ENCODE results near the gene SNF8. TPM values are rescaled to one million over a fixed set of nuclear protein-coding genes. Genes with fewer than 3 reads are reported as not detected.

Gene SNF8, protein sequence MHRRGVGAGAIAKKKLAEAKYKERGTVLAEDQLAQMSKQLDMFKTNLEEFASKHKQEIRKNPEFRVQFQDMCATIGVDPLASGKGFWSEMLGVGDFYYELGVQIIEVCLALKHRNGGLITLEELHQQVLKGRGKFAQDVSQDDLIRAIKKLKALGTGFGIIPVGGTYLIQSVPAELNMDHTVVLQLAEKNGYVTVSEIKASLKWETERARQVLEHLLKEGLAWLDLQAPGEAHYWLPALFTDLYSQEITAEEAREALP
- 100 to 1,000 TPM in 3 of 4 donors, 10 to 100 TPM in 1; 88.9 to 109 (median 106) TPM for polyA plus RNA-seq (ENCODE audit: insufficient read length in 4 of 4)

DNA sequence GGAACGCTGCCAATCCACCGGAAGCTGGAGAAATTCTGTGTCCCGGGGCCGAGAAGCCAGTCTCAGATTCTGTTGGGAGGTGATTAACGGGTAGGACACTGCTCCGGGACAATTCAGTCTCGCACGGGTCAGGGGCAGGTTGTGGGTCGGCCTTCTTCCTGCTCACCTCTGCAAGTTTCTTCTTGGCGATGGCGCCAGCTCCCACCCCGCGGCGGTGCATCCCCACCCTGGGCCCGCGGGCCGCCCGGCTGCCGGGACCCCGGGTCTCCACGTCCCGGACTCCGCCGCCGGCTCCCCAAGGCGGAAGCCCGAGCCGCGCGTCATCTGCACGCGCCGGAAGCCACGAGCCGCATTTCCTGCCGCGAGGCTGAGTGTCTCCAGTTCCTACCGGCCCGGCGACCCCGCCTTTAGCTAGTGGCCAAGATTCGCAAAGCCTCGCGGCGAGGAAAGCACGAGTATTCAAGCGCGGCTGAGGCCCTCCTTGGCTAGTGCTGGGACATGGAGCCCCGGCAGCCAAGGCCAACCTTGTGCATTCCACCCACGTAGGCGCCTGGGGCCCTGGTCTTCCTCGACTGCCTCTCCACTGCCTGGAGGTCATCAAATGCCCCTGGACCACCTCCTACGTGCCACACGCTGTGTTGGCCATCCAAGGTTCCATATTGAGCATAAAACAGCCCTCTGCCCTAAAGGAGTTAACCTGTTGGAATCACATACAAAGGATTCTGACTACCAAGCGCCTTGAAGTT, at the start of gene SNF8:
Gene SNF8 (minus strand): TSS at position 328 of the 746 bp plus-strand sequence. CDS start 108 bp downstream, at position 220.
- DNase-seq (ENCODE audit: low read depth in 4 of 4, low spot score in 2 of 4) = peak; percentile 62 to 87 (median 80)

DNA sequence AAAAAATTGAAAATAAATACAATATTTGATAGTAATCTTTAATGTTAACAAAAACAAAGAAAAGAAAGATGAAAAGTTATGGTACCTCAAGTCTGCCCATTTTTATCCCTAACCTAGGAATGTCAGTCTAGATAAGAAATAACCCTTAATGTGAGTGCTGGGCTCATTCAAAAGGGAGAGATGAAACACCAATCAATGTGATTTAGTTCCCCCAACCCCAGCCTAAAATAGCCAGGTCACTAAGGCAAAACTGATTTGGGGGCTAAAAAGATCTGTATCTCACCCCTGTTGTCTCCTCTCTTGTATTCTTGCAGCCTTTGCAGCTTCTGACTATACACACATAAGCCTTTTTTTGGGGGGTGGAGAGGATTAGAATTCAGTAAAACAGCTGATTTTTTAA, 49.3 kb upstream of the SNF8 start:
- no peak for DNase-seq (ENCODE audit: low read depth in 4 of 4, low spot score in 2 of 4)

DNA sequence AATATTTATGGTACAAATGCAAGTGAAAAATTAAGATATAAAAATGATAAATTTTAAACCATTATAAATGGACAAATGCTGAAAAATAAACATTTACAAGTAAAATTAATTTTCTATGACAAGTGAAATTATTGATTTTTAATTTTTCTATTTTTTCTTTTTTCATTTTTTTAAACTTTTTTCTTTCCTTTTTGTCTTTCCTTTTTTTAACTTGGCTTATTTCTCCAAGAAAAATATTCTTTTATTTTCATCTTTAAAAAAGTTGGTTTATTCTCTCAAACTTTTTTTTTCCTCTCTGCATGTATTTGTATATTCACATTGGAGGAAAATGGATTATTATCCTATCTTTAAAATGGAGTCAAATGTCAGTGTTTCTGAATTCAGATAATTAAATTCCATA, 48.7 kb upstream of the SNF8 start:
- DNase-seq (ENCODE audit: low read depth in 4 of 4, low spot score in 2 of 4) = no peak

DNA sequence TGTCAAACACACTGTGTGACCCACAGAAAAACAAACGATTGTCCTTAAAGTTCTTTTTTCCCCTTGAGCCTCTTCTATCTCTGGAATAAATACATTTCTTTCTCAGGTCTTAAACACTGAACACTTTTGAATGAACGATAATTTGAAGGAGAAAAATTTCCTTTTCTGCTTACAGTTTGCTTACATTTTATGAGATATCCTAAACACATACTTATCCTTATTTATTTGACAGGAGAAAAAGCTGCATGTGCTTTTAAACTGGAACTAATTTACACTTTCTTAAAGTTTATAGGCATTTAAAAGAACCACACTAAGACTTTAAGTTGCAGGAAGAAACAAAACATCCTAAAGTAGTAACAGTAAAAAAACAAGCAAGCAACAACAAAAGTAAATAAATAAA, 47.8 kb upstream of the SNF8 start:
- no peak for DNase-seq (ENCODE audit: low read depth in 4 of 4, low spot score in 2 of 4)

DNA sequence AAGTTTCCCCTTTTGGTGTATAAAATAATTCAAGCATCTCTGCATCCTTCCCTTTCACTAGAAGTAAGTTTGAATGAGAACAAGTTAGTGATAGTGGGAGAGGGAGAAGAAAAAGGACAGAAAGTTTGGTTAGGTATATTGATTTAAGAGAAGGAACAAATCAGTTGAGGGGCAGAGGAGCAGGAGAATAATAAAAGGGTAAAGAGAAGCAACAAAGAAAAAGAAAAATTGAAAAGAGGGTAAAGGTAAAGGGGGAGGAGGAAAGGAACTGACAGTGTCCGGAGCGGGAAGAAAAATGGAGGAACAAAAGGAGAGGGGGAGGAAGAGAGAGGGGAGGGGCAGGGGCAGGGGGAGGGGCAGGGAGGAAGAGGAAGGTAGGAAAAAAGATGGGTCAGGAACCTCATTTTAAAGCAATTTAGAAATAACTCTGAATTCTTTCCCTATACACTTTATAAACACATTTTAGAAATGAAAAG, 46.3 kb upstream of the SNF8 start:
- DNase-seq (ENCODE audit: low read depth in 4 of 4, low spot score in 2 of 4) = no peak

DNA sequence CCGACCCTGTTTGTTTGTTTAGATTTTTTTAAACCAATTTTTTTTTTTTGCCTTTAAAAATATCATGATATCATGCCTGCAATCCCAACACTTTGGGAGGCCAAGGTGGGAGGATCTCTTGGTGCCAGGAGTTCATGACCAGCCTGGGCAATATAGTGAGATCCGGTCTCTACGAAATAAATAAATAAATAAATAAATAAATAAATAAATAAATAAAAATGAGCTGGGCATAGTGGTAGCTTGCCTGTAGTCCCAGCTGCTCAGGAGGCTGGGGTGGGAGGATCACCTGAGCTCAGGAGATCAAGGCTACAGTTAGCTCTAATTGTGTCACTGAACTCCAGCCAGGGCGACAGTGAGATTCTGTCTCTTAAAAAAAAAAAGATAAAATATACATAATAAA, 44.5 kb upstream of the SNF8 start:
- no peak for DNase-seq (ENCODE audit: low read depth in 4 of 4, low spot score in 2 of 4)

DNA sequence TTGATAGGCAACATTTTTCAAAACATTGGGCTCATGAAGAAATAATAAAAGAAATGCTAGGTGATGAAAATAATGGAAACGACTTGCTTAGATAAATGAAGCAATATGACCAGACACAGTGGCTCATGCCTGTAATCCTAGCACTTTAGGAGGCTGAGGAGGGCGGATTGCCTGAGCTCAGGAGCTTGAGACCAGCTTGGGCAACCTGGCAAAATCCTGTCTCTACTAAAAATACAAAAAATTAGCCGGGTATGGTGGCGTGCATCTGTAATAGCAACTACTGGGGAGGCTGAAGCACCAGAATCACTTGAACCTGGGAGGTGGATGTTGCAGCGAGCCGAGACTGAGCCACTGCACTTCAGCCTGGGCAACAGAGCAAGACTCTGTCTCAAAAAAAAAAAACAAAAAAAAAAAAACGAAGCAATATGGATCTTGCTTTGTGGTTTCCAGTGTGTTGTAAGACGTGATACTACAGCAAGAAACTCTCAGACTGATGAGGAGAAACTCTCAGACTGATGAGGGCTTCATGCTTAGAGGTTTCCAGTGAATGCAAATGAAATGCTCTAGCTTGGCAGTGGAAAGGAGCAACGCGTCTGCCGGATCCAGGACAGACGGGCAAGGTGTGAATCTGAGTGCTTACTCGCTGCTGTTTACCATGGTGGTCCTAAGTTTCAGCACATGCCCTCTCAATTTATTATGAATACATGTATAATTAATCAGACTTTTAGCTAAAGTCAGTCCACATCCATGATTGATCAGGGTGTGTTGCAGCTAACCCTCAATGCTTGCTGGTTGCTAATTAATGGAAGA, 41.0 kb upstream of the SNF8 start:
- DNase-seq (ENCODE audit: low read depth in 4 of 4, low spot score in 2 of 4) = no peak

DNA sequence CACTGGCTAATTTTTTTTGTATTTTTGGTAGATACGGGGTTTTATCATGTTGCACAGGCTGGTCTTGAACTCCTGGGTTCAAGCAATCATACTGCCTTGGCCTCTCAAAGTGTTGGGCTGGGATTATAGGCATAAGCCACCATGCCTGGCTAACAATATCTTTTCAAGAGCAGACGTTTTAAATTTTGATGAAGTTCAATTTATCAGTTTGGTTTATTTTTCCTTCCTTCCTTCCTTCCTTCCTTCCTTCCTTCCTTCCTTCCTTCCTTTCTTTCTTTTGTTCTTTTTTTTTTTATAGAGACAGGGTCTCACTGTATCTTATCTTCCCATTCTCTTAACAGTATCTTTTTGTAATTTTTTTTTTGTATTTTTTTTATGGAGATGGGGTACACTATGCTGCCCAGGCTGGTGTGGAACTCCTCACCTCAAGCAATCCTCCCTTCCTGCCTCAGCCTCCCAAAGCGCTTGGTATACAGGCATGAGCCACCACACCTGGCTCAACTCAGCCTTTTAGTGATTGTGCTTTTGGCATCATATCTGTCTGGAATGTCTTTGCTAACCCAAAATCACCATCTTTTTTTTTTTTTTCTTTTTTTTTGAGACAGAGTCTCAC, 37.4 kb upstream of the SNF8 start:
- no peak for DNase-seq (ENCODE audit: low read depth in 4 of 4, low spot score in 2 of 4)

DNA sequence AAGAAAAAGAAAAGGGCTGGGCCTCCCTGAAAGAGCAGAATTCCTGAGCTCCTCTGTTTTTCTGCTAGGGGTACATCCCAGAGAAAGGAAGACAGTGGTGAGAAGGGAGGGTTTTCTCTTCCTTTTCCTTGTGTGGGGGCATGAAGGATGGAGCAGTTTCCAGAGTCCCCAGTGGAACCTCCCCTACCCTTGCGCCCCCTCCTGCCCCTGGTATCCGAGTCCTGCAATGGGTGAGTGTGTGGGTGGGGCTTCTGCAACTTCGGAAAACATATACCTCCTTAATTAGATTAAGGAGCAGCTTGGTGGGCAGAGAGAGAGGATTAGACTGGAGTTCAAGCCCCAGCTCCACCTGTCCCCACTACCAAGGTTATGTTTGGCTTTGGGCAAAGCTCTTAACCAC, 29.2 kb upstream of the SNF8 start:
- DNase-seq (ENCODE audit: low read depth in 4 of 4, low spot score in 2 of 4) = no peak

DNA sequence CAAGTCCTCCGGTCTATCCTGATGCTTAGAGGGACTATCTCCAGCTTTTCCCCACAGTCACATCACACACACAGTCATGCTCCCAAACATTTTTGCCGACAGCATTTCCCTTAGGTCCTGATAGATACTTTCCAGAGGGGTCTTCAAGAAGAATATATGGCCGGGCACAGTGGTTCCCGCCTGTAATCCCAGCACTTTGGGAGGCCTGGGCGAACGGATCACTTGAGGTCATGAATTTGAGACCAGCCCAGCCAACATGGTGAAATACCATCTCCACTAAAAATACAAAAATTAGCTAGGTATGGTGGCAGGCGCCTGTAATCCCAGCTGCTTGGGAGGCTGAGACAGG, 28.1 kb upstream of the SNF8 start:
- no peak for DNase-seq (ENCODE audit: low read depth in 4 of 4, low spot score in 2 of 4)

DNA sequence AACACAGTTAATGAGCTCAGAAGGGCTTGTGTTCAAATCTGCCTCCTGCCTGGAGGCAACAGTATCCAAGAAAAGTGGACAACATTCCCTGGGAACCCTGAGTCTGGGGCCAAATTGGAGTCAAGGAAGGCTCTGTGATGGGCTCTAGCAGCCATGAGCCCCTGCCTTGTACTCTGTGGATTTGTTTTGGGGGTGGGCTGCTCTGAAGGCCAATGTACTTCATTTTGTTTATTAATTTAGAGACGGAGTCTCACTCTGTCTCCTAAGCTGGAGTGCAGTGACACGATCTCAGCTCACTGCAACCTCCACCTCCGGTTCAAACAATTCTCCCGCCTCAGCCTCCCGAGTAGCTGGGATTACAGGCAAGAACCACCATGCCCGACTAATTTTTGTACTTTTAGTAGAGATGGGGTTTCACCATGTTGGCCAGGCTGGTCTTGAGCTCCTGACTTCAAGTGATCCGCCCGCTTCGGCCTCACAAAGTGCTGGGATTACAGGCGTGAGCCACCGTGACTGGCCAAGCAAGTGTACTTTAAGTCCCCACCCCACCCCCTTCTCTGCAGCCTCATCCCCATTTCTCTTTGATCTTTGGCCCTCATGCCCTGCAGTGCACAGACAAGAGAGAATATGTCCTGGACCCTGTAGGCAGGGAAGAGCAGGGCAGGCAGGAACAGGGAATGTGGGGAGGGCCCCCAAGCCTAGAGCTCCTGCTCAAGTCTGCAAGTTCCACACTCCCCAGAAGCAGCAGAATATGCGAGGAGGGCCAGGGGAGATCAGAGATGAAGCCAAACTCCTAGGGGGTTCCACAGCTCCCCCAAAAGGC, 26.4 kb upstream of the SNF8 start:
- DNase-seq (ENCODE audit: low read depth in 4 of 4, low spot score in 2 of 4) = no peak

DNA sequence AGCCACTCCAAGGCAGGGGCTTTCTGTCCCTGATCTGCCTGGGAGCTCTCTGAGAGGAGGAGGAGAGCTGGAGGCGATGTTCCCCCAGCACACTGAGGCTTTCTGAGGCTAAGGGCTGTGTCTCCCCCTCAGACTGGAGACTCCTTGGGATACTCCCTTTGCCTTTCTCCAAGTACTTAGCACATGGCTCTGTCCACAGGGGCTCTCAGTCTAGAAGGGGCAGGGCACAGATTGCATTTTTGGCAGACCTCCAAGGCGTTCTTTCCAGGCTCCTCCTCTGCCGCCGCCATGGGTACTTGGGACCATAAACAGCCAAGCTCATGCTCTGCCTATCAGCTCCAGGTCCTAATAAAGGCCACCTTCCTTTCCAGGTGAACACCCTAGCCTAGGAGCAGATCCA, 25.6 kb upstream of the SNF8 start:
- no peak for DNase-seq (ENCODE audit: low read depth in 4 of 4, low spot score in 2 of 4)

DNA sequence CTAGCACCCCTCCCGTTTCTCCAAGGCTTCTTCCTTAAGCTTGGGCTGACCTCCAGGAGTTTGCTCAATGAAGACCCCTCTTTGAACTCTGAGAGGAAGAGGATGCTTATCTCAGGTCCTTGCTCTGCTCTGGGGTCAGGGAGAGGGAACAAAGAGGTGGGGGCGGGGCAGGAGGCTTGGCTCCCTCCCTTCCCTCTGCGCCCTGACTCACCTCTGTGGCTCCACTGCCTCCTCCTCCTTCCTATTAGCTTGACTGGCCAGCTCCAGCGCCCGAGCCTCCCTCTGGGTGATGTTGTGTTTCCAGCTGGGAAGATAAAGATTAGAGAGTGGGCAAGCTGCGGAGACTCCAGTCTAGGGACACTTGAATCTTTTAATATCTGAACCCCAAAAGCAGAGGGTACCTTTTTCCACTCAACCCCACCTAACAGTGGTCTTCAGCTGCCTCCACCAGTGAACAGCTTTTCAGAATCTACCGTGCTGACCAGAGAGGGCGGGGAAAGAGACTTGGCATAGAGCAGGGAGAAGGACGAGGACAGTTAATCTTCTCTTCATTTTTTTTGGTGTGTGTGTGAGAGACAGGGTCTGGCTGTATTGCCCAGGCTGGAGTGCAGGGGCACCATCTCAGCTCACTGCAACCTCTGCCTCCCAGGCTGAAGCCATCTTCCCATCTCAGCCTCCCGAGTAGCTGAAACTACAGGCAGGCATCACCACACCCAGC, 17.0 kb upstream of the SNF8 start:
- DNase-seq (ENCODE audit: low read depth in 4 of 4, low spot score in 2 of 4) = no peak

DNA sequence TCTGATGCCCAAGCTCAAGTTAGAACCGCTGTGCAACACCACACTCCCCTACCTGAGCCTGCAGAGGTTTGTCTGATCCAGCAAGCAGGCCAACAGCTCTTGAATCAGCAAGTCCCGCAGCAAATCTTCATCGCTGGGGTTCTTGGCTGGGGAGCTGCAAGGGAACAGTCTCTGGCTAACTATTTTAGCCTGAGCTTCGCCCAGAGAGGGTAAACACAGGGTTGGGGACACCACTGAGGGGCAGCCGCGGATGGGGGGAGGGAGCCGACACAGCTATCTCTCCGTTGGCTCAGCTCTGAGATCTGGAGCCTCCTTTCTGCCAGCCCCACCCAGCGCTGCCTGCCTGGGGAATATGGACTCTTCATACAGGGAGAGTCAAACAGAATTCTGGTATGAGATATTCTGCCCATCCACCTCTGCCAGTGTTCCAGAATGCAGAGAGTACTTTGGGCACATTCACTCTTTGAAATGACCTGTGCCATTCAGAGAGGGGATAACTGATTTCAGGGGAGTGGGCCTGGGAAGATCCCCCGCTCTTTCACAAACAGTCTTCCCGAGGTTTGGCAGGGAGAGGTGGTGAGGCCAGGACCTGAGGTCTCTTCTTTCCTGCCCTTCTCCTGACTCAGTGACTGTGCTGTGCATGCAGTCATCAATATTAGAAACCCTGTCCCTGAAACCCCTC, 16.3 kb upstream of the SNF8 start:
- DNase-seq (ENCODE audit: low read depth in 4 of 4, low spot score in 2 of 4) = no peak

DNA sequence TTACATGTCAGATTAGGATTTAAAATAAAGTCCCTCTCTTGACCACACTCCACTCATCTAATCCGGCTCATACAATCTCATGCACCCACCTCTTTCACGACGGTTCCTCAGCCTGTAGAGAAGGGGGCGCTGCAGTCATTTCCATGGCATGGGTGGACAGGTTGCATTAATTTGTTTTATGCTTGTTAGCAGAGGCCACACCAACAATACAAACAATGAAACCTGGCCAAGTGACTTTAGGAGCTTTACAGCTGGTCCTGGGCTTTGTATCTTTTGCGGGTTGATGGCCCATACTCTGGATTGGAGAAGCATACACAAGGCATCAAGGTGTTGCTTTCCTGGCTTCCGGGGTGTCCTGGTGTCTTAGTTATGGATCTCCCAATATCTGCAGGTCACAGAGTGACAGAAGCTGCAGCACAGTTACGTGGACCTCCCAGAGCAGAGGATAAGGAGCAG, 9.7 kb upstream of the SNF8 start:
- no peak for DNase-seq (ENCODE audit: low read depth in 4 of 4, low spot score in 2 of 4)

DNA sequence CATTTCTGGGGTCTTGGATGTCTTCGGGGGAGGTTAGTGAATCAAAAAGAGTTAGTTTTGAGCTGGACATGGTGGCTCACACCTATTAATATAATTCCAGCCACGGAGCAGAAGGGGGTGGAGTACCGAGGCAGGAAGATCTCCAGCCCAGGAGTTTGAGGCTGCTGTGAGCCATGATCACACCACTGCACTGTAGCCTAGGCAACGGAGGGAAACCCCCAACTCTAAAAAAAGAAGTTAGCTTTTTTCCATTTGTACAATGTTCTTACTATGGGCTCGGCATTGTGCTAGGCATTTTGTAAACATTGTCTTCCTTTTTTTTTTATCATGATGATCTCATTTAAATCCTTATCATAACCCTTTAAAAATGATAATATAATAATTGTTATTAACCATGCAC, 8.3 kb upstream of the SNF8 start:
- no peak for DNase-seq (ENCODE audit: low read depth in 4 of 4, low spot score in 2 of 4)

DNA sequence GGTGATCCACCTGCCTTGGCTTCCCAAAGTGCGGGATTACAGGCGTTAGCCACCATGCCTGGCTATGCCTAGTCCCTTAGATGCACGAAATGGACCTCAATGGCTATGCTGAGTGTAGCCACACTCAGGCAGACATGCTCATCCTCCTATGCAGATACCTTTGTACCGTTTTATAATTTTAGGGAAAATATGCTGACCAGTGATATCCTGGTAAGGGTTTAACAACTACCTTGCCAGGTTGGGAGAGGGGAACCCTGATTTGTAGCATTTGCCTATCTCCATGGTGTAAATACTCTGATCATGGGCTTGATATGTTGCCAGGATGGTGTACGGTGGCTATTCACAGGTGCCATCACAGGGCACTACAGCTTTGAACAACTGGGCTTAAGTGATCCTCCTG, 6.9 kb upstream of the SNF8 start:
- DNase-seq (ENCODE audit: low read depth in 4 of 4, low spot score in 2 of 4) = no peak

DNA sequence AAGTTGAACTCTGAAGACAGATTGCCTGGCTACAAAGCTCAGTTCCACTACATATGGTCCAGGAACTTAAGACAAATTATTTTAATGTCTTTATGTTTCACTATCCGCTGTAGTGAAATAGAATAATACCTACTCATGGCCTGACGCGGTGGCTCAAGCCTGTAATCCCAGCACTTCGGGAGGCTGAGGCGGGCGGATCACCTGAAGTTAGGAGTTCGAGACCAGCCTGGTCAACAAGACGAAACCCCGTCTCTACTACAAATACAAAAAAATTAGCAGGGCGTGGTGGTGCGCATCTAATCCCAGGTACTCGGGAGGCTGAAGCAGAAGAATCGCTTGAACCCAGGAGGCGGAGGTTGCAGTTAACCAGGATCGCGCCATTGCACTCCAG, 614 bp upstream of the SNF8 start:
- peak in 1 of 4 donors; percentile 23 for DNase-seq (ENCODE audit: low read depth in 4 of 4, low spot score in 2 of 4)

DNA sequence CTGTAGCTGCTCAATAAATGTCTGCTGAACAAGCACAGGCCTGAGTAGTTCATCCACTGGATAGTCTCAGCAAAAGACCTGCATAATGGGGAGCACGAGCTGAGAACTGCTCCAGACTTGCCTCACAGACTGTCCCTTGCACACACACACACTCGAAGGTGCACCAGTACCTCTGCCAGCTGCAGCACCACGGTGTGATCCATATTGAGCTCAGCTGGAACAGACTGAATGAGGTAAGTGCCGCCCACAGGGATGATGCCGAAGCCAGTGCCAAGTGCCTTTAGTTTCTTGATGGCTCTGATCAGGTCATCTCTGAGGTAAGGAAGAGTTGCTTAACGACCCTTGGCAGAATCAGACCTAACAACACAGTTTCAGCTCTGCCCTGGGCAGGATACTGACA, 11.6 kb downstream of the SNF8 start:
- no peak for DNase-seq (ENCODE audit: low read depth in 4 of 4, low spot score in 2 of 4)

Data from left renal cortex interstitium (tissue), 4 donors.